K562 (cell line): Measurements from ENCODE around the gene ELAC2. TPM values are rescaled to one million over a fixed set of nuclear protein-coding genes. Genes with fewer than 3 reads are reported as not detected.
A peak's percentile ranks its signal among the peaks of the same experiment; 100 is the strongest.

ENCODE experiments used
- ATAC-seq: fragments of 200-7000 bp; cut with Tn5 transposase; 3 replicates; pipeline ENCODE4 v1.9.1; 2020; ENCODE audit warnings: moderate library complexity
- BruUV-seq: library from RNA; stranded (reverse); fragments of 400-500 nt; replicated peaks from 2 replicates; lab custom pipeline; 2021; lab: Mats Ljungman, UMichigan
- CTCF ChIA-PET: fragments of 300-600 bp; formaldehyde crosslinking; extraction: SDS; loops from one replicate; lab custom pipeline; 2021; ENCODE audit warnings: low intra/inter-chr PET ratio; lab: Yijun Ruan, JAX
- POLR2A ChIA-PET: fragments of 300-600, 350-650 bp; sonication (Branson Sonifier 250); formaldehyde crosslinking; extraction: SDS; loops from one replicate; lab custom pipeline; 2021; ENCODE audit warnings: antibody characterized with exemption, inconsistent platforms; lab: Yijun Ruan, JAX
- DNase-seq, 4 experiments: peaks; one replicate each; pipeline versions ENCODE4 v3.0.0 to v3.0.0-alpha.2; 2011 to 2018; ENCODE audit warnings: low spot score in 3 of 4, mixed read lengths in 3 of 4; ENCODE audit errors: extremely low read depth in 1 of 4
- FAIRE-seq: peaks from 2 replicates; lab custom pipeline; 2011; peaks lifted over from hg19 to GRCh38; lab: Jason Lieb, UNC
- H2AFZ ChIP-seq: 2 replicates; pipeline ENCODE4 v1.6.0; 2011; ENCODE audit warnings: low read depth, low read length, control low read depth, inconsistent platforms
- H3K27ac ChIP-seq: fragments of 200-600 bp; 3 replicates; pipeline ENCODE4 v1.8.0; 2011; ENCODE audit warnings: low read depth, mild to moderate bottlenecking, control low read depth, inconsistent platforms, low read length, moderate library complexity, mixed read lengths; ENCODE audit errors: extremely low read depth
- H3K27me3 ChIP-seq, 2 experiments: fragments of 300-600 bp in 1 of 2; 2 replicates in 1 of 2; 3 replicates in 1 of 2; pipeline versions ENCODE4 v1.6.0 to v1.8.0; 2011; ENCODE audit warnings: inconsistent platforms in 2 of 2, low read length in 2 of 2, mild to moderate bottlenecking in 1 of 2, mixed read lengths in 1 of 2, moderate library complexity in 1 of 2; ENCODE audit not compliant: control insufficient read depth in 2 of 2, insufficient read depth in 2 of 2
- H3K36me3 ChIP-seq: fragments of 300-600 bp; 3 replicates; pipeline ENCODE4 v1.8.0; 2011; ENCODE audit warnings: mild to moderate bottlenecking, low read length, inconsistent platforms; ENCODE audit not compliant: control insufficient read depth, insufficient read depth
- H3K4me1 ChIP-seq, 2 experiments: fragments of 200-600 bp in 1 of 2; replicated peaks in 1 of 2; 2 replicates in 1 of 2; 3 replicates in 1 of 2; pipeline versions ENCODE4 v1.5.1 to v1.8.0; 2011; ENCODE audit warnings: inconsistent platforms in 2 of 2, low read length in 2 of 2, mild to moderate bottlenecking in 1 of 2, mixed read lengths in 1 of 2, moderate library complexity in 1 of 2; ENCODE audit not compliant: control insufficient read depth in 2 of 2, insufficient read depth in 2 of 2
- H3K4me2 ChIP-seq: 2 replicates; pipeline ENCODE4 v1.6.1; 2011; ENCODE audit warnings: low read length, control low read depth, inconsistent platforms, mixed read lengths; ENCODE audit not compliant: insufficient read depth
- H3K4me3 ChIP-seq: fragments of 200-600 bp; sonication (generic), shearing (Covaris generic); 2 replicates; pipeline ENCODE4 v1.5.1; 2016; ENCODE audit warnings: control low read depth, inconsistent platforms
- H3K79me2 ChIP-seq: fragments of 200-600 bp; 3 replicates; pipeline ENCODE4 v1.8.0; 2011; ENCODE audit warnings: low read length, inconsistent platforms; ENCODE audit not compliant: control insufficient read depth, insufficient read depth
- H3K9ac ChIP-seq, 2 experiments: 2 replicates each; pipeline versions ENCODE4 v1.6.0 to v1.6.1; 2011; ENCODE audit warnings: low read depth in 2 of 2, low read length in 2 of 2, control low read depth in 1 of 2, inconsistent platforms in 1 of 2, mild to moderate bottlenecking in 1 of 2, mixed read lengths in 1 of 2; ENCODE audit not compliant: insufficient read depth in 1 of 2
- H3K9me1 ChIP-seq: one replicate; pipeline ENCODE4 v1.6.0; 2011; ENCODE audit warnings: inconsistent platforms, mild to moderate bottlenecking, low read length, moderate library complexity; ENCODE audit not compliant: control insufficient read depth, insufficient read depth
- H3K9me3 ChIP-seq: replicated peaks from 2 replicates; pipeline ENCODE4 v1.5.1; 2011; ENCODE audit warnings: low read depth, low read length, inconsistent platforms; ENCODE audit not compliant: control insufficient read depth, insufficient read depth
- H4K20me1 ChIP-seq: replicated peaks from 2 replicates; pipeline ENCODE4 v1.6.1; 2011; ENCODE audit warnings: low read length, inconsistent platforms, mixed read lengths; ENCODE audit not compliant: control insufficient read depth, insufficient read depth
- CHD2 ChIP-seq: IDR thresholded peaks from 2 replicates; pipeline ENCODE4 v1.6.1; 2011; ENCODE audit warnings: low read depth, low read length
- HDAC3 ChIP-seq: fragments of 450-650 bp; IDR thresholded peaks from 2 replicates; pipeline ENCODE4 v1.6.1; 2018; ENCODE audit warnings: borderline replicate concordance, mild to moderate bottlenecking, moderate library complexity; ENCODE audit not compliant: partially characterized antibody
- MEIS2 ChIP-seq: fragments of 450-650 bp; IDR thresholded peaks from 2 replicates; pipeline ENCODE4 v1.6.1; 2014; ENCODE audit warnings: mild to moderate bottlenecking; ENCODE audit not compliant: partially characterized antibody
- PHF8 ChIP-seq: fragments of 200-600 bp; sonication (generic); IDR thresholded peaks from 2 replicates; pipeline ENCODE4 v1.6.1; 2012; ENCODE audit warnings: mixed run types, mild to moderate bottlenecking, inconsistent platforms, low read length, moderate library complexity, borderline replicate concordance
- SOX6 ChIP-seq: fragments of 450-650 bp; IDR thresholded peaks from 2 replicates; pipeline ENCODE4 v1.6.1; 2014; ENCODE audit warnings: mild to moderate bottlenecking
- TAF1 ChIP-seq: IDR thresholded peaks from 2 replicates; pipeline ENCODE4 v1.6.1; 2011; ENCODE audit warnings: mild to moderate bottlenecking, low read length, moderate library complexity; ENCODE audit not compliant: insufficient read depth, control insufficient read depth, severe bottlenecking; ENCODE audit errors: extremely low read depth
- ZFX ChIP-seq: sonication (generic); formaldehyde crosslinking; IDR thresholded peaks from 2 replicates; pipeline ENCODE4 v1.8.0; 2022; ENCODE audit warnings: mild to moderate bottlenecking, missing genetic modification reagents, moderate library complexity
- ZNF696 ChIP-seq: fragments of 250-450 bp; sonication (Bioruptor Pico); conservative IDR thresholded peaks from 2 replicates; pipeline ENCODE4 v1.4.0; 2020; ENCODE audit warnings: mild to moderate bottlenecking, moderate library complexity
- ZNF766 ChIP-seq: fragments of 200-800 bp; sonication (Bioruptor generic); conservative IDR thresholded peaks from 2 replicates; pipeline ENCODE4 v1.6.1; 2016; ENCODE audit warnings: missing genetic modification characterization, missing compliant biosample characterization
- WGBS: fragments of 100-300 bp; shearing (Covaris generic); methylation state at CpG from one replicate; pipeline ENCODE4 v1.1.6; 2016; ENCODE audit warnings: low coverage, mixed read lengths; ENCODE audit not compliant: insufficient coverage; ENCODE audit errors: missing lambda C conversion rate; 5-methylcytosine and 5-hydroxymethylcytosine counted together
- in situ Hi-C: fragments of 300-500 bp; cut with MboI; formaldehyde crosslinking; loops from 4 replicates; pipeline ENCODE4 v1.15.0; 2018; ENCODE audit warnings: inconsistent platforms, mixed read lengths
- intact Hi-C: fragments of 100-400 bp; cut with micrococcal nuclease; formaldehyde crosslinking; loops from 2 replicates; pipeline ENCODE4 v1.14.2; 2022
- polyA plus RNA-seq, 8 experiments: library from polyadenylated mRNA; depleted of rRNA in 4 of 8; stranded (reverse) in 5 of 8; unstranded in 3 of 8; fragments of >200 nt; fragmentation: Nextera tagmentation in 2 of 8; fragmentation: Illumina TruSeq in 1 of 8; extraction: Ambion mirVana in 2 of 8; extraction: Trizol in 1 of 8; gene quantifications; 2 replicates each; pipeline versions ENCODE4 v1.2.1 to v1.2.3, GENCODE V29; 2011 to 2014; ENCODE audit warnings: inconsistent platforms in 1 of 8, missing spikeins in 1 of 8
- total RNA-seq, 7 experiments: library from RNA; depleted of rRNA in 6 of 7; stranded (reverse); fragments of >200 nt in 6 of 7; fragmentation: Illumina TruSeq in 2 of 7; extraction: Trizol in 2 of 7; gene quantifications; 2 replicates each; pipeline versions ENCODE4 v1.2.1 to v1.2.3, GENCODE V29; 2011 to 2021; ENCODE audit warnings: low replicate concordance in 1 of 7
- TF ChIP-seq, protein P1 (sequence below): sonication (generic); formaldehyde crosslinking; IDR thresholded peaks from 2 replicates; pipeline ENCODE4 v1.8.1; 2023; ENCODE audit warnings: mild to moderate bottlenecking, missing genetic modification reagents
- TF ChIP-seq, protein P2 (sequence below): fragments of 450-650 bp; IDR thresholded peaks from 2 replicates; pipeline ENCODE4 v1.6.1; 2016; ENCODE audit warnings: borderline replicate concordance
- TF ChIP-seq, protein P3 (sequence below): IDR thresholded peaks from 2 replicates; pipeline ENCODE4 v1.6.1; 2011; ENCODE audit not compliant: insufficient read length; ENCODE audit errors: extremely low read depth
- TF ChIP-seq, protein P4 (sequence below): fragments of 450-650 bp; formaldehyde crosslinking; IDR thresholded peaks from 2 replicates; pipeline ENCODE4 v1.4.0; 2020; ENCODE audit warnings: mild to moderate bottlenecking

Gene ELAC2
- total and polyA plus RNA-seq, 9 of the 15 experiments (the other 6 are each of a cell fraction or from before 2014, with no cell fraction given) = 4.5 to 129 (median 70.6) TPM

- DNase-seq (no peak), FAIRE-seq (no peak), ATAC-seq (peak; percentile 55)
- Histone ChIP-seq H3K79me2 (peaks cover 27% of the 10 kb centered on the region), H3K4me2 (peak overlapping the region; percentile 74), H3K9me3 (no peaks in the 10 kb centered on the region), H3K9me1 (no peaks in the 10 kb centered on the region), H3K4me3 (peak overlapping the region; percentile 75), H3K4me1 (peaks cover 2 to 6% of the 10 kb centered on the region in 2 experiments; a peak in 4 of 5 replicates), H2AFZ (peak overlapping the region; percentile 82), H3K27ac (peak overlapping the region; percentile 83), H4K20me1 (no peaks in the 10 kb centered on the region), H3K36me3 (peaks cover 47% of the 10 kb centered on the region), H3K27me3 (no peaks in the 10 kb centered on the region), H3K9ac (peak overlapping the region; percentile 78 to 94)
- CTCF ChIA-PET = no interaction called here
- TSS peak; percentile 36 for BruUV-seq
- in situ Hi-C loops (no loop called here), intact Hi-C loops (no loop called here)
- WGBS = 5% methylated on average over 17 of the region's 21 CpGs
- POLR2A ChIA-PET = interaction anchor here (0.6 to 2.1 kb wide), 4 partner anchors 12 to 142 kb away, joined by 3 to 8 read pairs (median 6); no protein-coding TSS in a partner anchor
- TF ChIP-seq ZFX (peak; percentile 54), SOX6 (no peak), MEIS2 (peak; percentile 5), CHD2 (no peak), HDAC3 (no peak), ZNF766 (CRISPR knock-in tag) (no peak), PHF8 (0 out of 2 replicates have a peak, but pooled peaks have one; percentile 34), TAF1 (peak; percentile 5), ZNF696 (CRISPR knock-in tag) (no peak)
- TF ChIP-seq, protein P1, sequence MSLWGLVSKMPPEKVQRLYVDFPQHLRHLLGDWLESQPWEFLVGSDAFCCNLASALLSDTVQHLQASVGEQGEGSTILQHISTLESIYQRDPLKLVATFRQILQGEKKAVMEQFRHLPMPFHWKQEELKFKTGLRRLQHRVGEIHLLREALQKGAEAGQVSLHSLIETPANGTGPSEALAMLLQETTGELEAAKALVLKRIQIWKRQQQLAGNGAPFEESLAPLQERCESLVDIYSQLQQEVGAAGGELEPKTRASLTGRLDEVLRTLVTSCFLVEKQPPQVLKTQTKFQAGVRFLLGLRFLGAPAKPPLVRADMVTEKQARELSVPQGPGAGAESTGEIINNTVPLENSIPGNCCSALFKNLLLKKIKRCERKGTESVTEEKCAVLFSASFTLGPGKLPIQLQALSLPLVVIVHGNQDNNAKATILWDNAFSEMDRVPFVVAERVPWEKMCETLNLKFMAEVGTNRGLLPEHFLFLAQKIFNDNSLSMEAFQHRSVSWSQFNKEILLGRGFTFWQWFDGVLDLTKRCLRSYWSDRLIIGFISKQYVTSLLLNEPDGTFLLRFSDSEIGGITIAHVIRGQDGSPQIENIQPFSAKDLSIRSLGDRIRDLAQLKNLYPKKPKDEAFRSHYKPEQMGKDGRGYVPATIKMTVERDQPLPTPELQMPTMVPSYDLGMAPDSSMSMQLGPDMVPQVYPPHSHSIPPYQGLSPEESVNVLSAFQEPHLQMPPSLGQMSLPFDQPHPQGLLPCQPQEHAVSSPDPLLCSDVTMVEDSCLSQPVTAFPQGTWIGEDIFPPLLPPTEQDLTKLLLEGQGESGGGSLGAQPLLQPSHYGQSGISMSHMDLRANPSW (CRISPR knock-in tag) = no peak
- TF ChIP-seq, protein P2, sequence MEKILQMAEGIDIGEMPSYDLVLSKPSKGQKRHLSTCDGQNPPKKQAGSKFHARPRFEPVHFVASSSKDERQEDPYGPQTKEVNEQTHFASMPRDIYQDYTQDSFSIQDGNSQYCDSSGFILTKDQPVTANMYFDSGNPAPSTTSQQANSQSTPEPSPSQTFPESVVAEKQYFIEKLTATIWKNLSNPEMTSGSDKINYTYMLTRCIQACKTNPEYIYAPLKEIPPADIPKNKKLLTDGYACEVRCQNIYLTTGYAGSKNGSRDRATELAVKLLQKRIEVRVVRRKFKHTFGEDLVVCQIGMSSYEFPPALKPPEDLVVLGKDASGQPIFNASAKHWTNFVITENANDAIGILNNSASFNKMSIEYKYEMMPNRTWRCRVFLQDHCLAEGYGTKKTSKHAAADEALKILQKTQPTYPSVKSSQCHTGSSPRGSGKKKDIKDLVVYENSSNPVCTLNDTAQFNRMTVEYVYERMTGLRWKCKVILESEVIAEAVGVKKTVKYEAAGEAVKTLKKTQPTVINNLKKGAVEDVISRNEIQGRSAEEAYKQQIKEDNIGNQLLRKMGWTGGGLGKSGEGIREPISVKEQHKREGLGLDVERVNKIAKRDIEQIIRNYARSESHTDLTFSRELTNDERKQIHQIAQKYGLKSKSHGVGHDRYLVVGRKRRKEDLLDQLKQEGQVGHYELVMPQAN = 0 out of 2 replicates have a peak, but pooled peaks have one; percentile 11
- TF ChIP-seq, protein P3, sequence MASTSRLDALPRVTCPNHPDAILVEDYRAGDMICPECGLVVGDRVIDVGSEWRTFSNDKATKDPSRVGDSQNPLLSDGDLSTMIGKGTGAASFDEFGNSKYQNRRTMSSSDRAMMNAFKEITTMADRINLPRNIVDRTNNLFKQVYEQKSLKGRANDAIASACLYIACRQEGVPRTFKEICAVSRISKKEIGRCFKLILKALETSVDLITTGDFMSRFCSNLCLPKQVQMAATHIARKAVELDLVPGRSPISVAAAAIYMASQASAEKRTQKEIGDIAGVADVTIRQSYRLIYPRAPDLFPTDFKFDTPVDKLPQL = no peak
- TF ChIP-seq, protein P4, sequence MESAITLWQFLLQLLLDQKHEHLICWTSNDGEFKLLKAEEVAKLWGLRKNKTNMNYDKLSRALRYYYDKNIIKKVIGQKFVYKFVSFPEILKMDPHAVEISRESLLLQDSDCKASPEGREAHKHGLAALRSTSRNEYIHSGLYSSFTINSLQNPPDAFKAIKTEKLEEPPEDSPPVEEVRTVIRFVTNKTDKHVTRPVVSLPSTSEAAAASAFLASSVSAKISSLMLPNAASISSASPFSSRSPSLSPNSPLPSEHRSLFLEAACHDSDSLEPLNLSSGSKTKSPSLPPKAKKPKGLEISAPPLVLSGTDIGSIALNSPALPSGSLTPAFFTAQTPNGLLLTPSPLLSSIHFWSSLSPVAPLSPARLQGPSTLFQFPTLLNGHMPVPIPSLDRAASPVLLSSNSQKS (CRISPR knock-in tag) = no peak
Observed at GRCh38 chr17:13016881-13017654, 759 bp downstream of the ELAC2 start.
